Medulla oblongata (tissue), 1 donor: ENCODE data around the gene JAZF1.

Source experiments
- DNase-seq: peaks from one replicate; pipeline ENCODE4 v3.0.0-alpha.2; 2015; ENCODE audit errors: extremely low spot score

The JAZF1 gene

GRCh38 chr7:27969346-27969745, 211.2 kb downstream of the JAZF1 start:
- no peak for DNase-seq

DNA sequence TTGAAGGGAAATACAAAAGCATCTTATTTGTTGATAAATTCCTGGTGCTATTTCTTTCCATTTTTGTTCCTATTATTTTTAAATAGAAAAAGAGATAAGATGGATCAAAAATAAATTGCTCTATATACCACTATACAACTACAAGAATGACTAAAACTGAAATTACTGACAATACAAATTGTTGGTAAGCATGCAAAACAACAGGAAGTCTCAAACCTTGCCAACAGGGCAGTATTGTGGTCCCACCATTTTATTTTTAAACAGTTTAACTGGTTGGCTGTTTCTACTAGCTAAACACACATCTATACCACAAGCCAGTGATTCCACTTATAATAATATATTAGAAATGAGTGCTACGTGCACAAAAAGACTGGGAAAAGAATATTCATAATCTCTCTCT, 213.0 kb downstream of the JAZF1 start:
- no peak for DNase-seq

- DNase-seq, result no peak
Measured at GRCh38 chr7:27966219-27966780, 214.3 kb downstream of the JAZF1 start.

- DNase-seq, result no peak
Measured at GRCh38 chr7:27965650-27966049, 214.9 kb downstream of the JAZF1 start.

DNA sequence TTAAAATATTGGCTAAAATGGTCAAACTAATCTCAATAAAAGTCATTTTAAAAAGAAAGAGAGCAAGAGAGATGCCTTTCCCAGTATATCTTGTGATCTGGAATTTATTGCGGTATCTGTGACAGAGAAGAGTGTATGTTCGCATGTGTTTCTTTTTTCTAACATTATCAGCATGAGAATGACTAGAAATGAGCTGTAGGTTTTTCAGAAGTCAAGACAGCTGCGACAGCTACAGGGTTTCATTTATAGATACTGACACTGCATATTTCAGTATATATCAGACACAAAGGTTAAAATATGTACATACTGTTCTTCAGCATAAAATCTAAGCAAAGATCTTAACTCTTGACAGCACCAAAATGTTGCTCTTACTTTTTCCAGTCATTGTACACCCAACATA, 215.8 kb downstream of the JAZF1 start:
- no peak for DNase-seq

DNA sequence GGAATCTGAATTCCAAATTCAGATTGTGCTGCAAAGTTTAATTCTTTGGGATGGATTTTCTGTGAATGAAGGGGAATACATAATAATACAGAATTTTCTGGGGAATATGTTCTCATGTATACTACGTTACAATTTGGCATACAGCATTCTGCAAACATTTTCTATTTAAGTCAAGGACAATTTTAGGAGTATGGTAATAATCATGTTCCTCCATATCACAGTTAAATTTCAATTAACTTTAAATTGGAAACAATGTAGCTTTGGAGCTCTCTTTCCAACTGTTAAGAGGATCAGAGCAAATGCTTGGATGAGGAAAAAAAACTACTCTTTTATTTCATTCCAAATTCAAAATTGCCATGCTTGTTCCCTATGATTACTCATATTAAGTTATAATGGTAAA, 217.5 kb downstream of the JAZF1 start:
- DNase-seq, result no peak

DNA sequence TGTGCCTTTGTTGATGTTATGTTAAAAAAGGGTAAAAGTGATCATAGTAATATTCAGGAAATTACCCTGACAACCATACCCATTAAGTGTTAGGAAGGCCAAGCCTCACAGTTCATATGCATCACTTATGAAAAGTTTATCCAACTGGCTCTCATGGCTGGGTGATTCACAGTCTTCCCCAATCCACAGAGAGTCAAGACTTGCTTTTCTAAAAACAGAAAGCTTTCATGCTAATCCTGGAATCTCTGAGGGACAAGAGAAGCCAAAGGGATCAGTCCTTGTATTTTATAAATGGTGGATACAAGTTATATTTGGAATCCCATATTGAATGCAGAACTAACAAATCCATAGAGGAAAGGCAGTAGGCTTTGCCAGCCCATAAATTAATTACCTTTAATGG, 218.3 kb downstream of the JAZF1 start:
- no peak for DNase-seq

- DNase-seq, result no peak
Measured at GRCh38 chr7:27961255-27961654, 219.3 kb downstream of the JAZF1 start.

- no peak for DNase-seq
Measured at GRCh38 chr7:27960415-27960814, 220.2 kb downstream of the JAZF1 start.

DNA sequence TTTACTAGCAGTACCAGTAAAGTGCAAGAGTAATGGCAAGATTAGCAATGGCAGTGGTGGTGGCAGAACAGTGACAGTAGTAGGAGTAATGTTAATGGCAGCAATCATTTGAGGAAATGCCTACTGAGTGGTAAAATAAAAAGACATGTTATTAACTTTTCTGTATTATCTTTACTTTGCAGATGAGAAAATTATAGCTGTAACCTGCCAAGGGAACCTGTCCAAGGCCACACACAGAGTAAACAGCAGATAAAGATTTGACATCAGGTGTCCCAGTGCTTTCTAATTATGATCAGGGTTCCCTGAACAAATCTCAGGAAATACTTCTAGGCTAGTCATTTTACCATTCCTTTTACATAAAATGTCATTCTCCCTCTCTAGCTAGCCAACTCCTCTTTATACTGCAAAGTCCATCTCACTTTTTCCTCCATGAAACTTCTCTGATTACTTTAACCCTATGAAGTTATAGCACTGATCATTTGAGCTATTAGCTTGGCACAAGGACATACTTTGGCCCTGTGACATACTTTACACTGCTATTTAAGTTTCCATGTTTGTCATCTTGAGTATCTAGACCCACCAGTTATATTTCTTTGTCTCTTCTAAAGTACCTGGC, 221.6 kb downstream of the JAZF1 start:
- no peak for DNase-seq

DNA sequence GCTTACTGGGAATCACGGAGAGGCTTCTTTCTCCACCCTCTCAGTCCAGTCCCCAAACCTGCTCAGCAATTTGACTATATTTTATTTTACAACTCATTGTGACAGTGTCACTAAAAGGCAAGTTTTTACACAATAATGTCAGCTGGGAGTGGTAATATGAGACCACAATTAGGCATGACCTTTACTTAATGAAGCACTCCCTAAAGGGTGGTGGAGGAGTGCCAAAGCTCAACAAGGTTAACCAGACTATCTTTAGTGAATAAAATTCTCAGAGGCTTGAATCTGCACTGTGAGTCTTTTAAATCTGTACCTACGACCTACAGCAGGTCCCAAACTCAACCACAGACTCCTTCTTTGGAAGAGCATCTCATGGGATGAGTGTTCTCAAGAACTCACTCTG, 225.0 kb downstream of the JAZF1 start:
- no peak for DNase-seq

GRCh38 chr7:27955011-27955410, 225.6 kb downstream of the JAZF1 start:
- no peak for DNase-seq

- DNase-seq, result no peak
Measured at GRCh38 chr7:27953777-27954176, 226.8 kb downstream of the JAZF1 start.

- DNase-seq, result no peak
Measured at GRCh38 chr7:27953361-27953760, 227.2 kb downstream of the JAZF1 start.

DNA sequence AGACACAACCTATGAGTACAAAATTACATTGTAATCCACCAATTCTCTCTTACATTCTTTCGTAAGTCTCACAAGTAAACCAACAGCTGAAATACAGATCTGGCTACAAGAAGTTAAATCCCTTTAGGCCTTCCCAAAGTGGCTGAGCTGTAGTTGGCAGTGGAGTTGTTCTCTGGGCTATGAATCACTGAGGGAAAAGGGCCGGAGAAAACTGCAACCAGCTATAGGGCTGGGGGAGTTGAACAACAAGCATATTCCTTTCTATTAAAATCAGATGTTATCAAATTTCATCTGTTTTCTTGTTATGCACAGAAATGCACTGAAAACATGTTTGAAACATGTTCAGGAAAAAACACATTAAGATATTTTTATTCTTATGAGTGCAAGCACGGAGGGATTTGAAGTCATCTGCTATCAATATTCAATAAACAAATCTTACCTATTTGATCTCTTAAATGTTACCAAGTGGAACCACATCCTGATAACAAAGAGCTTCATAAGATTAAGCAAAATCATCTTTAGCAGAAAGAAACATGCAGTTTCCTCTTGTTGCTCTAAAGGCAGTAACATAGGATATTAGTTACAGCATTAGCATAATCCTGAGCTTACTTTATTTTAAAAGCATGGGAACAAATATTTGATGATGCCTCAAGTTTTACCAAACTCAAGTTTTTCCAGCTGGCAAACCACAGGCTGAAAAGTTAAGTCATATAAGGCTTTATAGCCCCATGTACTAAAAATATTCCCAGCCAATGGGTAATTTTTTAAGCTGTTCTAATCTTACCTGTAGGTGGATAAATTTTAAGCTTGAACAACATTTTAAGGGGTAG, 227.9 kb downstream of the JAZF1 start:
- no peak for DNase-seq

- DNase-seq, result no peak
Measured at GRCh38 chr7:27950123-27950522, 230.5 kb downstream of the JAZF1 start.

- no peak for DNase-seq
Measured at GRCh38 chr7:27948861-27949260, 231.7 kb downstream of the JAZF1 start.

GRCh38 chr7:27947586-27948278, 232.9 kb downstream of the JAZF1 start:
- DNase-seq, result no peak

DNA sequence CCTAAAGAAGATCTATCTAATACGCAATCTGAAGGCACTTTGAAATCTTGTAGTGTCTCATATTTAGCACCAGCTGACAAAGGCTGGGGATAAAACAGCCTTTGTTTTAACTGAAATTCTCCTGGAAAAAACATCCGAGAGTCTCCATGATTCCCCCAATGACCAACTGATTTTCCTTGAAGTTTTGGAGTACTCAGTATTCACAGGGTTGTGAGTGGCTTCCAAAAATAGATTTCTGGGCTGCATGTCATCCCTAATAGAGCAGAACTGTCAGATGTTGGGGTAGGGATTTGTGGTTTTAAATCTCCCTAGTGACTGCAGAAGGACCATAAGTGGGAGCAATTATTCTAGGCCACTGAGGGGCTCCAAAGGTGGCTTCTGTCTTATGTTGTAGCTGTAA, 234.2 kb downstream of the JAZF1 start:
- DNase-seq, result peak; percentile 53

- DNase-seq, result no peak
Measured at GRCh38 chr7:27945058-27945795, 235.4 kb downstream of the JAZF1 start.

DNA sequence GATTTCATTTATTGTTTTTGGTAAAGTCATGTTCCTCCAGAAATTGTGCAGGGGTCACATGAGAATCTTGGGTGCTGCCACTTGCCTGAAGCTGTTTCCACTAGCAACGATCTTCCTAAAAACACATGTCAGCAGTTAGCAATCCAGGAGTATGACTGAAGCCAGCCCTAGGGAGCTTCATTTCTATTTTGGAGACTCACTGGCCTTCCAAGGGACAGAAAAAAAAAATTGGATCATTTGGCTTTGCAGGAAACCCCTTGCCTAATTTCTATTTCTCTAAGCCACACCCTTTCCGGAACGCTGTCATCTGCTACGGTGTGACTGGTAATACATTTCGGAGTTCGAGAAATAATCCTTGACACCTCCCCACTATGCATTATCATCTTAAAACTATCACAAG, 236.0 kb downstream of the JAZF1 start:
- DNase-seq, result no peak

DNA sequence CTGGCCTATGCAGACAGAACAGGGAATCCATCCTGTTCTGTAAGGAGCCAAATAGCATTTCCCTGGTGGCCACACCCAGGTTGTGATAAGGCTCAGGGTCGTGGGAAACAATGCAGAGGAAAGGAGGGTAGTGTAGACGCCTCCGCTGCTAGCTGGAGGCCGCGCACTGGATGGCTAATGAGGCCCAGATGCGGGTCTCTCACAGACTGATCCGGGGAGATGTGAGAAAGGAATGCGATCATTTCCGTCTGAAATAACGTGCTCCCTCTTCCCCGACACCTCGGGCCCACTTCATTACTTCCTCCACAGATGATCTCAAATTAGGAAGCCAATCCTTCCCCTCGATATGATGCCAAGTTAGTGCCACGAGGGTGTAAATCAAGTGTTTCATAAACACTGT, 237.4 kb downstream of the JAZF1 start:
- DNase-seq, result no peak
